GM19240 (cell line): ENCODE data around the gene SLBP.

Experiments
- DNase-seq: peaks from one replicate; pipeline ENCODE4 v3.0.0; 2011; ENCODE audit warnings: low spot score; ENCODE audit not compliant: insufficient read length

The SLBP gene

GRCh38 chr4:1655676-1656075 lies 56.4 kb downstream of the SLBP start:
- no peak for DNase-seq

GRCh38 chr4:1655081-1655480 lies 57.0 kb downstream of the SLBP start:
- no peak for DNase-seq

- DNase-seq, result no peak
Observed at GRCh38 chr4:1654216-1654955, 57.7 kb downstream of the SLBP start.

GRCh38 chr4:1653776-1654175 lies 58.3 kb downstream of the SLBP start:
- DNase-seq, result no peak

GRCh38 chr4:1652088-1652487 lies 60.0 kb downstream of the SLBP start:
- no peak for DNase-seq

GRCh38 chr4:1651609-1652008 lies 60.5 kb downstream of the SLBP start:
- DNase-seq, result no peak

GRCh38 chr4:1648962-1649361 lies 63.2 kb downstream of the SLBP start:
- DNase-seq, result no peak

GRCh38 chr4:1647432-1647831 lies 64.7 kb downstream of the SLBP start:
- DNase-seq, result no peak

- DNase-seq, result no peak
Observed at GRCh38 chr4:1646690-1647089, 65.4 kb downstream of the SLBP start.

GRCh38 chr4:1644891-1645657 lies 67.0 kb downstream of the SLBP start:
- no peak for DNase-seq

- DNase-seq, result no peak
Observed at GRCh38 chr4:1643971-1644735, 68.0 kb downstream of the SLBP start.
